Naive thymus-derived CD4-positive, alpha-beta T cell (primary cell): ENCODE results near the gene KCNAB1. TPM values are rescaled to one million over a fixed set of nuclear protein-coding genes. Genes with fewer than 3 reads are reported as not detected.
A peak's percentile ranks its signal among the peaks of the same experiment; 100 is the strongest.

Experiments
- ATAC-seq: fragments of 150-1000 bp; cut with Tn5 transposase; 2 replicates; pipeline ENCODE4 v1.10.0; 2021; ENCODE audit warnings: mild to moderate bottlenecking, moderate library complexity
- CTCF ChIA-PET: fragments of 350-600 bp; sonication (Branson Sonifier 250); formaldehyde crosslinking; loops from one replicate; lab custom pipeline; 2021; ENCODE audit warnings: antibody characterized with exemption; lab: Charles Lee
- POLR2A ChIA-PET: fragments of 350-600 bp; sonication (Branson Sonifier 250); formaldehyde crosslinking; loops from one replicate; lab custom pipeline; 2021; ENCODE audit warnings: antibody characterized with exemption, inconsistent platforms; lab: Charles Lee
- DNase-seq, 9 donors: peaks; one replicate each; pipeline versions ENCODE4 v3.0.0 to v3.0.0-alpha.2; 2020 to 2022; ENCODE audit warnings: mixed read lengths in 1 of 9
- H3K27ac ChIP-seq: one replicate; pipeline ENCODE4 v1.7.0; 2013; ENCODE audit warnings: mild to moderate bottlenecking, low read depth, low read length, moderate library complexity
- H3K27me3 ChIP-seq, 2 donors: one replicate each; pipeline ENCODE4 v1.7.0; 2013; ENCODE audit warnings: low read length in 2 of 2, mild to moderate bottlenecking in 2 of 2, moderate library complexity in 2 of 2; ENCODE audit not compliant: control insufficient read depth in 2 of 2, insufficient read depth in 2 of 2
- H3K36me3 ChIP-seq, 3 experiments: 1 replicate in 2 of 3; 2 replicates in 1 of 3; pipeline ENCODE4 v1.7.0; 2013; ENCODE audit warnings: low read length in 3 of 3, mild to moderate bottlenecking in 3 of 3, moderate library complexity in 1 of 3; ENCODE audit not compliant: insufficient read depth in 3 of 3, control insufficient read depth in 2 of 3
- H3K4me1 ChIP-seq, 2 donors: one replicate each; pipeline ENCODE4 v1.7.0; 2013; ENCODE audit warnings: low read length in 2 of 2, mild to moderate bottlenecking in 2 of 2, moderate library complexity in 1 of 2; ENCODE audit not compliant: control insufficient read depth in 2 of 2, insufficient read depth in 2 of 2
- H3K4me3 ChIP-seq: 2 replicates; pipeline ENCODE4 v1.7.0; 2013; ENCODE audit warnings: mild to moderate bottlenecking, low read length
- H3K9me3 ChIP-seq, 3 experiments: 1 replicate in 2 of 3; 2 replicates in 1 of 3; pipeline ENCODE4 v1.7.0; 2013; ENCODE audit warnings: low read length in 3 of 3; ENCODE audit not compliant: control insufficient read depth in 2 of 3
- H3K27ac Mint-ChIP-seq, 9 donors: one replicate each; pipeline ENCODE4 v1.8.0; 2020 to 2022; ENCODE audit warnings: mixed read lengths in 9 of 9, mild to moderate bottlenecking in 8 of 9, moderate library complexity in 5 of 9, inconsistent platforms in 2 of 9
- H3K27me3 Mint-ChIP-seq, 5 donors: one replicate each; pipeline ENCODE4 v1.8.0; 2021 to 2022; ENCODE audit warnings: mixed read lengths in 5 of 5, mild to moderate bottlenecking in 1 of 5
- H3K36me3 Mint-ChIP-seq, 5 donors: one replicate each; pipeline ENCODE4 v1.8.0; 2020 to 2022; ENCODE audit warnings: mixed read lengths in 5 of 5, mild to moderate bottlenecking in 3 of 5, inconsistent platforms in 1 of 5
- H3K4me1 Mint-ChIP-seq, 7 donors: one replicate each; pipeline ENCODE4 v1.8.0; 2020 to 2022; ENCODE audit warnings: mixed read lengths in 7 of 7, mild to moderate bottlenecking in 3 of 7, inconsistent platforms in 1 of 7
- H3K4me3 Mint-ChIP-seq, 10 donors: one replicate each; pipeline ENCODE4 v1.8.0; 2020 to 2022; ENCODE audit warnings: mild to moderate bottlenecking in 10 of 10, mixed read lengths in 10 of 10, moderate library complexity in 6 of 10, inconsistent platforms in 2 of 10
- H3K9me3 Mint-ChIP-seq, 11 donors: one replicate each; pipeline ENCODE4 v1.8.0; 2020 to 2022; ENCODE audit warnings: mixed read lengths in 11 of 11, mild to moderate bottlenecking in 4 of 11, inconsistent platforms in 1 of 11, moderate library complexity in 1 of 11
- intact Hi-C, 2 donors: fragments of 100-400 bp; cut with micrococcal nuclease; formaldehyde crosslinking; loops; one replicate each; pipeline ENCODE4 v1.15.1; 2023
- polyA plus RNA-seq, 2 donors: library from polyadenylated mRNA; unstranded; fragments of 300-500 nt; fragmentation: Illumina TruSeq; gene quantifications; one replicate each; pipeline ENCODE4 v1.2.3, GENCODE V29; 2021
- total RNA-seq, 6 experiments: library from RNA in 5 of 6; stranded (reverse) in 5 of 6; gene quantifications; 1 replicate in 5 of 6; 2 replicates in 1 of 6; pipeline ENCODE4 v1.2.3 and lab custom pipeline; 2021 to 2026

Gene KCNAB1
- total and polyA plus RNA-seq, 7 experiments from 2014 or later: 0.09 to 0.17 TPM; not detected in 5

- Histone ChIP-seq H3K9me3 (no peaks in the 10 kb centered on the region), H3K36me3 (no peaks in the 10 kb centered on the region), H3K4me3 (no peak overlapping the region), H3K27me3 (no peaks in the 10 kb centered on the region), H3K4me1 (no peaks in the 10 kb centered on the region), H3K27ac (no peak overlapping the region)
- intact Hi-C loops: no loop called here
- H3K36me3 Mint-ChIP-seq: no peaks in the 10 kb centered on the region
- H3K27me3 Mint-ChIP-seq: peaks cover 0 to 17% (median 6%) of the 10 kb centered on the region in 5 donors
- no peak for DNase-seq
- H3K4me1 Mint-ChIP-seq: no peaks in the 10 kb centered on the region
- H3K9me3 Mint-ChIP-seq: no peaks in the 10 kb centered on the region
- ChIA-PET CTCF (no interaction called here), POLR2A (no interaction called here)
- H3K4me3 Mint-ChIP-seq: no peak overlapping the region
- ATAC-seq: no peak
- H3K27ac Mint-ChIP-seq: no peak overlapping the region
These were observed 56.3 kb downstream of the KCNAB1 start for GRCh38 chr3:156176629-156177210.

GRCh38 chr3:156180077-156180476, 59.7 kb downstream of the KCNAB1 start:
- CTCF ChIA-PET: no interaction called here
- H3K27ac ChIP-seq: no peak overlapping the region
- intact Hi-C loops: no loop called here
- Mint-ChIP-seq H3K4me1 (no peaks in the 10 kb centered on the region), H3K27ac (no peak overlapping the region), H3K27me3 (peaks cover 0 to 5% (median 3%) of the 10 kb centered on the region in 5 donors), H3K9me3 (no peaks in the 10 kb centered on the region), H3K4me3 (no peak overlapping the region), H3K36me3 (no peaks in the 10 kb centered on the region)
- no peaks in the 10 kb centered on the region for H3K9me3 ChIP-seq
- DNase-seq: no peak
- no peaks in the 10 kb centered on the region for H3K27me3 ChIP-seq
- no peaks in the 10 kb centered on the region for H3K36me3 ChIP-seq
- H3K4me1 ChIP-seq: no peaks in the 10 kb centered on the region
- H3K4me3 ChIP-seq: no peak overlapping the region
- POLR2A ChIA-PET: no interaction called here
- ATAC-seq: no peak

DNA sequence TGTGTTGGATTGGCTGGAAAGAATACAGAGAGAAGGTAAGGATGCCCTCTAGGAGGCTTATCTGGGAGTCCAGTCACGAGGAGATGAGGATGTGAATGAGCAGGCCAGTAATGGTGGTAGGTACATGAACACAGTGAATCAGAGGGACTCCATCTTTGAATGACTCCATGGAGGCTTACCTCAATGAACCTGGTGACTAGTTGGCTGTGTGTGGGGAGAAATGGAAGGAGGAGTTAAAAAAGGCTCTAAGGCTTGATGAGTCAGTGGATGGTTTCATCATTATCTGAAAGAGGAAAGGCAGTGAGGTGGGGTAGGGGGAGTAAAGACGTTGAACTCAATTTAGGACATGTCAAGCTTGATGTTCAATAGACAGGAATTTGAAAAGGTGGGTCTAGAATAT, 61.1 kb downstream of the KCNAB1 start:
- no peak for ATAC-seq
- intact Hi-C loops: no loop called here
- POLR2A ChIA-PET: no interaction called here
- Mint-ChIP-seq H3K9me3 (peaks cover 0 to 1% (median 0%) of the 10 kb centered on the region in 11 donors), H3K27ac (no peak overlapping the region), H3K4me3 (no peak overlapping the region), H3K27me3 (peaks cover 0 to 5% (median 3%) of the 10 kb centered on the region in 5 donors), H3K4me1 (no peaks in the 10 kb centered on the region), H3K36me3 (no peaks in the 10 kb centered on the region)
- Histone ChIP-seq H3K27ac (no peak overlapping the region), H3K27me3 (no peaks in the 10 kb centered on the region), H3K4me3 (no peak overlapping the region), H3K4me1 (no peaks in the 10 kb centered on the region), H3K36me3 (no peaks in the 10 kb centered on the region), H3K9me3 (no peaks in the 10 kb centered on the region)
- no peak for DNase-seq
- CTCF ChIA-PET: no interaction called here

DNA sequence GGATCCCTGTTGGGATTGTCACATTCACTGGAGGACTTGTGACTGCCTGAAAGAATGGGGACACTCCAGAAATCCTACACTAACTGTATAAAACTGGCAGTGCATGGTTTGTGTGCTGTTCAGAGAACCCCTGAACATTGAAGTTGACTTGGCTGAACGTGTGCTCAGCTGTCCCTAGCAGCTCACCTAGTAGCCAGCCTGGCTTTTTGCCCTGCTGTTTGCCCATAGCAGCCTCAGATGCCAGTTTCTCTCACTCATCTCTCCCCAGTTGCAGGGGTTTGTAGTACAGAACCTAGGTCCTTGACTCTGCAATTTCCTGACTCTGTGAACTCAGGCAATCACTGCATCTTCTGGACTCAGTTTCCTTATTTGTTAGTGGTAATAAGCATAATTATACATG, 63.0 kb downstream of the KCNAB1 start:
- H3K36me3 ChIP-seq: no peaks in the 10 kb centered on the region
- DNase-seq (no peak), ATAC-seq (no peak)
- Mint-ChIP-seq H3K36me3 (no peaks in the 10 kb centered on the region), H3K27ac (no peak overlapping the region), H3K4me3 (no peak overlapping the region), H3K9me3 (peaks cover 0 to 1% (median 0%) of the 10 kb centered on the region in 11 donors), H3K4me1 (no peaks in the 10 kb centered on the region), H3K27me3 (peaks cover 0 to 10% (median 0%) of the 10 kb centered on the region in 5 donors)
- POLR2A ChIA-PET: no interaction called here
- intact Hi-C loops: no loop called here
- no peak overlapping the region for H3K27ac ChIP-seq
- no peaks in the 10 kb centered on the region for H3K9me3 ChIP-seq
- no peaks in the 10 kb centered on the region for H3K27me3 ChIP-seq
- CTCF ChIA-PET: no interaction called here
- no peaks in the 10 kb centered on the region for H3K4me1 ChIP-seq
- no peak overlapping the region for H3K4me3 ChIP-seq

GRCh38 chr3:156184156-156184555, 63.8 kb downstream of the KCNAB1 start:
- ChIA-PET CTCF (no interaction called here), POLR2A (no interaction called here)
- H3K9me3 Mint-ChIP-seq: peaks cover 0 to 1% (median 0%) of the 10 kb centered on the region in 11 donors
- H3K4me1 Mint-ChIP-seq: no peaks in the 10 kb centered on the region
- H3K27ac Mint-ChIP-seq: peak overlapping the region in 1 of 9 donors; percentile 26
- Histone ChIP-seq H3K4me1 (no peaks in the 10 kb centered on the region), H3K4me3 (no peak overlapping the region), H3K27ac (no peak overlapping the region), H3K9me3 (no peaks in the 10 kb centered on the region), H3K27me3 (no peaks in the 10 kb centered on the region), H3K36me3 (no peaks in the 10 kb centered on the region)
- intact Hi-C loops: no loop called here
- ATAC-seq: no peak
- H3K4me3 Mint-ChIP-seq: no peak overlapping the region
- peaks cover 0 to 10% (median 0%) of the 10 kb centered on the region in 5 donors for H3K27me3 Mint-ChIP-seq
- H3K36me3 Mint-ChIP-seq: no peaks in the 10 kb centered on the region
- DNase-seq: no peak

GRCh38 chr3:156187146-156187769, 66.9 kb downstream of the KCNAB1 start:
- no peaks in the 10 kb centered on the region for H3K4me1 Mint-ChIP-seq
- ATAC-seq: no peak
- intact Hi-C loops: no loop called here
- no peak for DNase-seq
- ChIA-PET CTCF (no interaction called here), POLR2A (no interaction called here)
- Histone ChIP-seq H3K27ac (no peak overlapping the region), H3K9me3 (no peaks in the 10 kb centered on the region), H3K27me3 (no peaks in the 10 kb centered on the region), H3K4me3 (no peak overlapping the region), H3K4me1 (no peaks in the 10 kb centered on the region), H3K36me3 (no peaks in the 10 kb centered on the region)
- peaks cover 0 to 16% (median 3%) of the 10 kb centered on the region in 5 donors for H3K27me3 Mint-ChIP-seq
- H3K36me3 Mint-ChIP-seq: no peaks in the 10 kb centered on the region
- H3K4me3 Mint-ChIP-seq: no peak overlapping the region
- H3K9me3 Mint-ChIP-seq: peaks cover 0 to 1% (median 0%) of the 10 kb centered on the region in 11 donors
- H3K27ac Mint-ChIP-seq: no peak overlapping the region

- DNase-seq (no peak), ATAC-seq (no peak)
- H3K9me3 ChIP-seq: no peaks in the 10 kb centered on the region
- Mint-ChIP-seq H3K27ac (no peak overlapping the region), H3K36me3 (no peaks in the 10 kb centered on the region), H3K4me3 (no peak overlapping the region), H3K4me1 (no peaks in the 10 kb centered on the region), H3K27me3 (peaks cover 0 to 16% (median 3%) of the 10 kb centered on the region in 5 donors), H3K9me3 (peaks cover 0 to 1% (median 0%) of the 10 kb centered on the region in 11 donors)
- H3K27me3 ChIP-seq: no peaks in the 10 kb centered on the region
- ChIA-PET CTCF (no interaction called here), POLR2A (no interaction called here)
- H3K4me3 ChIP-seq: no peak overlapping the region
- no peaks in the 10 kb centered on the region for H3K36me3 ChIP-seq
- no peaks in the 10 kb centered on the region for H3K4me1 ChIP-seq
- H3K27ac ChIP-seq: no peak overlapping the region
- intact Hi-C loops: no loop called here
These were observed 68.4 kb downstream of the KCNAB1 start for GRCh38 chr3:156188757-156189156.
